ENCODE measurements around the gene RANBP3. TPM values are rescaled to one million over a fixed set of nuclear protein-coding genes. Genes with fewer than 3 reads are reported as not detected.

RANBP3 gene
- total RNA-seq, 6 experiments from 2014 or later, result 57.6 to 80.9 (median 70.4) TPM

- H3K9me3 Mint-ChIP-seq, result no peaks in the 10 kb centered on the region
- TF ChIP-seq CTCF (IDR thresholded peaks at IDR 0.05), result no peak
- H3K4me3 Mint-ChIP-seq, result no peak overlapping the region
- peaks cover 10% of the 10 kb centered on the region for H3K36me3 Mint-ChIP-seq (ENCODE audit: low read depth)
- H3K27me3 Mint-ChIP-seq (ENCODE audit: insufficient read depth), result peaks cover 1% of the 10 kb centered on the region
- H3K4me1 Mint-ChIP-seq (ENCODE audit: low read depth), result peaks cover 34% of the 10 kb centered on the region
- H3K27ac Mint-ChIP-seq, result no peak overlapping the region
- DNase-seq, result no peak
These were observed 27.2 kb downstream of the RANBP3 start for GRCh38 chr19:5950741-5951140.

- TF ChIP-seq CTCF (IDR thresholded peaks at IDR 0.05), result no peak
- no peaks in the 10 kb centered on the region for H3K9me3 Mint-ChIP-seq
- peaks cover 1% of the 10 kb centered on the region for H3K27me3 Mint-ChIP-seq (ENCODE audit: insufficient read depth)
- no peak overlapping the region for H3K4me3 Mint-ChIP-seq
- DNase-seq, result no peak
- no peak overlapping the region for H3K27ac Mint-ChIP-seq
- H3K4me1 Mint-ChIP-seq (ENCODE audit: low read depth), result peaks cover 32% of the 10 kb centered on the region
- H3K36me3 Mint-ChIP-seq (ENCODE audit: low read depth), result peaks cover 10% of the 10 kb centered on the region
These were observed 28.1 kb downstream of the RANBP3 start for GRCh38 chr19:5949792-5950305.

- H3K27me3 Mint-ChIP-seq (ENCODE audit: insufficient read depth), result no peaks in the 10 kb centered on the region; the same call in 1 of the 2 replicates
- DNase-seq, result no peak
- no peak for TF ChIP-seq CTCF (IDR thresholded peaks at IDR 0.05)
- no peak overlapping the region for H3K4me3 Mint-ChIP-seq
- peaks cover 29% of the 10 kb centered on the region for H3K4me1 Mint-ChIP-seq (ENCODE audit: low read depth)
- H3K9me3 Mint-ChIP-seq, result no peaks in the 10 kb centered on the region
- peaks cover 5% of the 10 kb centered on the region; the same call in 1 of the 2 replicates for H3K36me3 Mint-ChIP-seq (ENCODE audit: low read depth)
- no peak overlapping the region; the same call in 1 of the 2 replicates for H3K27ac Mint-ChIP-seq
These were observed 29.0 kb downstream of the RANBP3 start for GRCh38 chr19:5948752-5949564.

GRCh38 chr19:5947435-5947834, 30.5 kb downstream of the RANBP3 start:
- H3K27me3 Mint-ChIP-seq (ENCODE audit: insufficient read depth), result peaks cover 1% of the 10 kb centered on the region
- TF ChIP-seq CTCF (IDR thresholded peaks at IDR 0.05), result no peak
- peaks cover 25% of the 10 kb centered on the region for H3K4me1 Mint-ChIP-seq (ENCODE audit: low read depth)
- H3K27ac Mint-ChIP-seq, result no peak overlapping the region
- H3K36me3 Mint-ChIP-seq (ENCODE audit: low read depth), result peaks cover 5% of the 10 kb centered on the region; the same call in 1 of the 2 replicates
- H3K4me3 Mint-ChIP-seq, result no peak overlapping the region
- DNase-seq, result no peak
- no peaks in the 10 kb centered on the region for H3K9me3 Mint-ChIP-seq

- H3K27me3 Mint-ChIP-seq (ENCODE audit: insufficient read depth), result peaks cover 1% of the 10 kb centered on the region
- no peak overlapping the region for H3K27ac Mint-ChIP-seq
- peaks cover 23% of the 10 kb centered on the region for H3K4me1 Mint-ChIP-seq (ENCODE audit: low read depth)
- no peak for DNase-seq
- no peak overlapping the region for H3K4me3 Mint-ChIP-seq
- H3K9me3 Mint-ChIP-seq, result no peaks in the 10 kb centered on the region
- TF ChIP-seq CTCF (IDR thresholded peaks at IDR 0.05), result no peak
- H3K36me3 Mint-ChIP-seq (ENCODE audit: low read depth), result no peaks in the 10 kb centered on the region; the same call in 1 of the 2 replicates
These were observed 34.3 kb downstream of the RANBP3 start for GRCh38 chr19:5943623-5944022.

Data from HFFc6 (cell line).